HCT116 (cell line): ENCODE data around the gene NFIX. TPM values are rescaled to one million over a fixed set of nuclear protein-coding genes. Genes with fewer than 3 reads are reported as not detected.

Experiments used
- ATAC-seq: fragments of 200-7000 bp; cut with Tn5 transposase; 2 replicates; pipeline ENCODE4 v1.9.1; 2020; ENCODE audit warnings: mild to moderate bottlenecking, moderate library complexity
- BruUV-seq: library from RNA; stranded (reverse); fragments of 400-500 nt; replicated peaks from 2 replicates; lab custom pipeline; 2021; lab: Mats Ljungman, UMichigan
- CTCF ChIA-PET: fragments of 300-600 bp; sonication (Branson Sonifier 250); formaldehyde crosslinking; loops from one replicate; lab custom pipeline; 2021; ENCODE audit warnings: antibody characterized with exemption; lab: Charles Lee
- POLR2A ChIA-PET: fragments of 300-600, 350-600 bp; sonication (Branson Sonifier 250); formaldehyde crosslinking; loops from one replicate; lab custom pipeline; 2021; ENCODE audit warnings: antibody characterized with exemption; lab: Charles Lee
- RAD21 ChIA-PET, 2 experiments: fragments of 300-600 bp; sonication (Branson Sonifier 250); formaldehyde crosslinking; loops; one replicate each; lab custom pipeline; 2023; ENCODE audit warnings: low total read pairs in 2 of 2; ENCODE audit not compliant: uncharacterized antibody in 2 of 2, unreplicated experiment in 2 of 2, low non-redundant PET in 1 of 2; lab: Charles Lee
- DNase-seq: peaks from one replicate; pipeline ENCODE4 v3.0.0-alpha.2; 2010; ENCODE audit warnings: low read depth, low spot score
- H2AFZ ChIP-seq: fragments of 200-600 bp; shearing (Covaris generic), sonication (generic); 2 replicates; pipeline ENCODE4 v1.6.1; 2017; ENCODE audit warnings: low read depth, mixed run types, mixed read lengths, antibody characterized with exemption, low read length; ENCODE audit not compliant: poor library complexity, severe bottlenecking
- H3K27ac ChIP-seq: 2 replicates; pipeline ENCODE4 v1.5.1; 2012; ENCODE audit warnings: low read depth, low read length
- H3K27me3 ChIP-seq: fragments of 200-600 bp; sonication (generic); 2 replicates; pipeline ENCODE4 v1.6.1; 2016; ENCODE audit warnings: mixed run types, low read length, mixed read lengths; ENCODE audit not compliant: insufficient read depth
- H3K36me3 ChIP-seq, 2 experiments: fragments of 200-500 bp in 1 of 2; fragments of 200-600 bp in 1 of 2; sonication (Bioruptor generic) in 1 of 2; sonication (generic) in 1 of 2; 2 replicates each; pipeline versions ENCODE4 v1.5.1 to v1.6.1; 2014 to 2016; ENCODE audit warnings: low read length in 2 of 2, inconsistent platforms in 1 of 2, mixed read lengths in 1 of 2, mixed run types in 1 of 2; ENCODE audit not compliant: insufficient read depth in 2 of 2, control insufficient read depth in 1 of 2
- H3K4me1 ChIP-seq, 2 experiments: fragments of 200-600 bp in 1 of 2; sonication (generic) in 1 of 2; 2 replicates each; pipeline versions ENCODE4 v1.5.1 to v1.6.1; 2012 to 2017; ENCODE audit warnings: low read length in 2 of 2, inconsistent platforms in 1 of 2, mild to moderate bottlenecking in 1 of 2, mixed read lengths in 1 of 2, mixed run types in 1 of 2, moderate library complexity in 1 of 2; ENCODE audit not compliant: insufficient read depth in 2 of 2, control insufficient read depth in 1 of 2
- H3K4me2 ChIP-seq: fragments of 200-600 bp; sonication (generic); 2 replicates; pipeline ENCODE4 v1.6.1; 2017; ENCODE audit warnings: mixed run types, low read length, mixed read lengths
- H3K4me3 ChIP-seq, 2 experiments: fragments of 200-600 bp in 1 of 2; sonication (generic) in 1 of 2; replicated peaks in 1 of 2; 2 replicates each; pipeline ENCODE4 v1.5.1; 2011 to 2016; ENCODE audit warnings: low read length in 2 of 2, control low read depth in 1 of 2, low read depth in 1 of 2, mild to moderate bottlenecking in 1 of 2, mixed read lengths in 1 of 2, mixed run types in 1 of 2
- H3K79me2 ChIP-seq: fragments of 200-600 bp; sonication (generic); 2 replicates; pipeline ENCODE4 v1.6.1; 2017; ENCODE audit warnings: mild to moderate bottlenecking, mixed run types, low read length, moderate library complexity, mixed read lengths; ENCODE audit not compliant: insufficient read depth
- H3K9ac ChIP-seq: fragments of 200-600 bp; sonication (generic); 2 replicates; pipeline ENCODE4 v1.6.1; 2016; ENCODE audit warnings: low read length, mixed read lengths
- H3K9me2 ChIP-seq: fragments of 200-600 bp; sonication (generic), shearing (Covaris generic); 2 replicates; pipeline ENCODE4 v1.6.1; 2017; ENCODE audit warnings: mixed run types, mild to moderate bottlenecking, moderate library complexity; ENCODE audit not compliant: insufficient read depth
- H3K9me3 ChIP-seq, 2 experiments: fragments of 200-500 bp in 1 of 2; fragments of 200-600 bp in 1 of 2; sonication (Bioruptor generic) in 1 of 2; sonication (generic) in 1 of 2; 2 replicates each; pipeline ENCODE4 v1.6.1; 2014 to 2017; ENCODE audit warnings: low read length in 2 of 2, mixed read lengths in 2 of 2, inconsistent platforms in 1 of 2, low read depth in 1 of 2, mild to moderate bottlenecking in 1 of 2, mixed run types in 1 of 2, moderate library complexity in 1 of 2; ENCODE audit not compliant: control insufficient read depth in 1 of 2, insufficient read depth in 1 of 2
- H4K20me1 ChIP-seq: fragments of 200-600 bp; sonication (generic), shearing (Covaris generic); 2 replicates; pipeline ENCODE4 v1.6.1; 2017; ENCODE audit warnings: mixed run types, mild to moderate bottlenecking, moderate library complexity; ENCODE audit not compliant: insufficient read depth
- CBX3 ChIP-seq: IDR thresholded peaks from 2 replicates; pipeline ENCODE4 v1.6.1; 2012; ENCODE audit warnings: low read depth
- EZH2phosphoT487 ChIP-seq: fragments of 200-600 bp; IDR thresholded peaks from 2 replicates; pipeline ENCODE4 v1.6.1; 2018; ENCODE audit warnings: antibody characterized with exemption, borderline replicate concordance
- MAX ChIP-seq: IDR thresholded peaks from 2 replicates; pipeline ENCODE4 v1.6.1; 2012
- POLR2A ChIP-seq: IDR thresholded peaks from 2 replicates; pipeline ENCODE4 v1.7.0; 2011; ENCODE audit warnings: borderline replicate concordance; ENCODE audit not compliant: insufficient read depth, insufficient read length; ENCODE audit errors: extremely low read depth
- SIN3A ChIP-seq: IDR thresholded peaks from 2 replicates; pipeline ENCODE4 v1.6.1; 2012; ENCODE audit warnings: low read depth
- YY1 ChIP-seq: IDR thresholded peaks from 2 replicates; pipeline ENCODE4 v1.6.1; 2011; ENCODE audit warnings: low read length, low read depth, moderate library complexity, mild to moderate bottlenecking; ENCODE audit not compliant: insufficient replicate concordance; ENCODE audit errors: extremely low read depth
- ZFX ChIP-seq: fragments of 450-650 bp; IDR thresholded peaks from 2 replicates; pipeline ENCODE4 v1.6.1; 2017
- intact Hi-C: fragments of 100-400 bp; cut with micrococcal nuclease; formaldehyde crosslinking; loops from 2 replicates; pipeline ENCODE4 v1.10.0; 2022
- total RNA-seq: library from RNA; stranded (reverse); gene quantifications from one replicate; pipeline ENCODE4 v1.2.1, GENCODE V29; 2021; ENCODE audit not compliant: unreplicated experiment
- TF ChIP-seq, protein P1 (sequence below), 3 experiments: fragments of 200-600 bp in 1 of 3; sonication (generic) in 1 of 3; IDR thresholded peaks in 2 of 3; conservative IDR thresholded peaks in 1 of 3; 2 replicates each; pipeline ENCODE4 v1.5.1; 2012 to 2017; ENCODE audit warnings: low read depth in 2 of 3, low read length in 2 of 3, antibody characterized with exemption in 1 of 3, borderline replicate concordance in 1 of 3, control low read depth in 1 of 3, mild to moderate bottlenecking in 1 of 3, mixed read lengths in 1 of 3, mixed run types in 1 of 3, moderate library complexity in 1 of 3; ENCODE audit not compliant: insufficient read depth in 1 of 3

Gene NFIX
- total RNA-seq, 1 experiment from 2014 or later, result 34.8 TPM

DNA sequence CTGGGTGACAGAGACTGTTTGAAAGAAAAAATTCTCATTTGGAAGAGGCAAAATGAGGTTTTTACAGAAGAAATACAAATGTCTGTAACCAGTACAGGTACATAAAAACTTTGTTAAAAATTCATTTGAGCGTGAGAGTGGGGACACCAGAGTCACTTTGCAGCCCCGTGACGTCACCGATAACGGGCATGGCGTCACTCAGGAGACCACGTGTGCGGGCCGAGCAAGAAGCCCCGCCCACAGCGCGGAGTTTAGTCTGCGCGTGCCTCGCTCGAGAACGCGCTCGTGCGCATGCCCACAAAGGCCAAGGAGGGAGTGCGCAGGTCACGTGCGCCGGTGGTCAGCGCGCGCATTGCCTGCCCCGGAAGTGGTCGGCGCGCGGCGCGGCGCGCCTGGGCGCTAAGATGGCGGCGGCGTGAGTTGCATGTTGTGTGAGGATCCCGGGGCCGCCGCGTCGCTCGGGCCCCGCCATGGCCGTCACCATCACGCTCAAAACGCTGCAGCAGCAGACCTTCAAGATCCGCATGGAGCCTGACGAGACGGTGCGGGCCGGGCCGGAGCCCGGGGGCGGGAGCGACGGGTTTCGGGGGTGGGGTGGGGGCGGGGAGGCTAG lies 49.7 kb upstream of the NFIX start, which contains the start of gene RAD23A (continued):
- TF ChIP-seq MAX (peak; percentile 98), EZH2phosphoT487 (no peak), CBX3 (no peak)

DNA sequence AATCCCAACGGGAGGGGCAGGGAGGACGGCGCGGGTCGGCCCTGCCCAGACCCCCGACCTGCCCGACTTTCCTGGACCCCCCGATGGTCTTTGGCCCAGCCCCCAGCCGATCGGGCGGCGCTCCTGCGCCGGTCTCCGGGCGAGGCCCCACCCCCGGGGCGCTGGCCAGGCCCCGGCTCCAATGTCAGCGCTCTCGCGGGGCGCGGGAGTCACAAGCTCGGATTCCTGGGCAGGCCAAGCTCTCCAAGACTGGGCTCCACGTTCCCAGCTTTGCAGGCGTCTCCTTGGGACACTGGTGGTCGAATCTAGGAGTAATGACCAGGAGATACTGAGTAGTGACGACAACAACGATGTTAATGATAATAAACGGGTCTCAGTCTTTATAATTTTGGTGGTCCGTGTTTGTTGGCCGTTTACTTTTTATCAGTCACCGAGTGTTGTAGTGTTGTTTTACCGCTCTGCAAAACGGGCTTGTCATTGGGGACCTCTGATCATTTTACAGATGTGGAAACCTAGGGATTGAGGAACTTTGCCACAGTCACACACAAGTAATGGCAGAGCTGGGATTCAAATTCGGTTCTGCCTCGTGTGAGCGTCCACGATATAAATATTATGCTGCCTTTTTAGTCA lies 49.1 kb upstream of the NFIX start:
- ChIA-PET RAD21 (no interaction called here), CTCF (interaction anchor here (0.6 kb wide), 1 partner anchor 1450 kb away, joined by 3 read pairs; no protein-coding TSS in a partner anchor), POLR2A (interaction anchor here (1.0 to 1.2 kb wide), 2 partner anchors 9 kb away, joined by 4 to 8 read pairs; no protein-coding TSS in a partner anchor)
- H3K4me1 ChIP-seq, result peaks cover 3 to 21% of the 10 kb centered on the region in 2 experiments; a peak in 3 of 4 replicates
- no TSS peak for BruUV-seq
- intact Hi-C loops, result no loop called here
- peaks cover 38 to 50% of the 10 kb centered on the region in 2 experiments for H3K36me3 ChIP-seq
- no peak overlapping the region for H2AFZ ChIP-seq
- peak; percentile 73 for ATAC-seq
- H3K27ac ChIP-seq, result peak overlapping the region; percentile 76
- TF ChIP-seq SIN3A, result no peak
- TF ChIP-seq ZFX, result peak; percentile 65; the same call in 1 of the 2 replicates
- TF ChIP-seq, protein P1, sequence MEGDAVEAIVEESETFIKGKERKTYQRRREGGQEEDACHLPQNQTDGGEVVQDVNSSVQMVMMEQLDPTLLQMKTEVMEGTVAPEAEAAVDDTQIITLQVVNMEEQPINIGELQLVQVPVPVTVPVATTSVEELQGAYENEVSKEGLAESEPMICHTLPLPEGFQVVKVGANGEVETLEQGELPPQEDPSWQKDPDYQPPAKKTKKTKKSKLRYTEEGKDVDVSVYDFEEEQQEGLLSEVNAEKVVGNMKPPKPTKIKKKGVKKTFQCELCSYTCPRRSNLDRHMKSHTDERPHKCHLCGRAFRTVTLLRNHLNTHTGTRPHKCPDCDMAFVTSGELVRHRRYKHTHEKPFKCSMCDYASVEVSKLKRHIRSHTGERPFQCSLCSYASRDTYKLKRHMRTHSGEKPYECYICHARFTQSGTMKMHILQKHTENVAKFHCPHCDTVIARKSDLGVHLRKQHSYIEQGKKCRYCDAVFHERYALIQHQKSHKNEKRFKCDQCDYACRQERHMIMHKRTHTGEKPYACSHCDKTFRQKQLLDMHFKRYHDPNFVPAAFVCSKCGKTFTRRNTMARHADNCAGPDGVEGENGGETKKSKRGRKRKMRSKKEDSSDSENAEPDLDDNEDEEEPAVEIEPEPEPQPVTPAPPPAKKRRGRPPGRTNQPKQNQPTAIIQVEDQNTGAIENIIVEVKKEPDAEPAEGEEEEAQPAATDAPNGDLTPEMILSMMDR (IDR thresholded peaks at IDR 0.05 in 2 of 3, conservative IDR thresholded peaks at IDR 0.05 in 1 of 3; ENCODE audit: borderline replicate concordance in 1 of 3, insufficient read depth in 1 of 3, low read depth in 2 of 3, low read length in 2 of 3), result no peak
- TF ChIP-seq POLR2A, result peak; percentile 56
- no peak for TF ChIP-seq YY1
- DNase-seq, result peak; percentile 41
- no peaks in the 10 kb centered on the region for H3K9me3 ChIP-seq
- H3K79me2 ChIP-seq, result peaks cover 68% of the 10 kb centered on the region
- H3K9ac ChIP-seq, result peak overlapping the region; percentile 93
- H3K9me2 ChIP-seq, result no peaks in the 10 kb centered on the region
- peak overlapping the region; percentile 91 for H3K4me2 ChIP-seq
- no peaks in the 10 kb centered on the region for H3K27me3 ChIP-seq
- H3K4me3 ChIP-seq, result peak overlapping the region; percentile 80 to 98
- no peaks in the 10 kb centered on the region for H4K20me1 ChIP-seq
